Endodermal cell (in vitro differentiated cells): ENCODE results near the gene LRP2BP. TPM values are rescaled to one million over a fixed set of nuclear protein-coding genes. Genes with fewer than 3 reads are reported as not detected.

Experiments
- DNase-seq: peaks from one replicate; pipeline ENCODE4 v3.0.0-alpha.2; 2017
- H3K27ac ChIP-seq: 2 replicates; pipeline ENCODE4 v1.5.1; 2013; ENCODE audit warnings: mild to moderate bottlenecking, low read depth, low read length, moderate library complexity
- H3K27me3 ChIP-seq: 2 replicates; pipeline ENCODE4 v1.6.1; 2013; ENCODE audit warnings: mild to moderate bottlenecking, low read length, moderate library complexity; ENCODE audit not compliant: insufficient read depth, control insufficient read depth, poor library complexity, severe bottlenecking
- H3K36me3 ChIP-seq: 2 replicates; pipeline ENCODE4 v1.7.0; 2013; ENCODE audit warnings: mild to moderate bottlenecking, low read length, moderate library complexity; ENCODE audit not compliant: control insufficient read depth, insufficient read depth
- H3K4me1 ChIP-seq: one replicate; pipeline ENCODE4 v1.7.0; 2013; ENCODE audit warnings: low read length; ENCODE audit not compliant: control insufficient read depth, insufficient read depth
- H3K4me3 ChIP-seq: 2 replicates; pipeline ENCODE4 v1.5.1; 2013; ENCODE audit warnings: mild to moderate bottlenecking, low read length, moderate library complexity
- H3K9ac ChIP-seq: 2 replicates; pipeline ENCODE4 v1.6.1; 2013; ENCODE audit warnings: mild to moderate bottlenecking, low read length, moderate library complexity; ENCODE audit not compliant: poor library complexity, severe bottlenecking; ENCODE audit errors: extremely low read depth
- H3K9me3 ChIP-seq: 2 replicates; pipeline ENCODE4 v1.6.1; 2013; ENCODE audit warnings: mild to moderate bottlenecking, low read length, moderate library complexity; ENCODE audit not compliant: control insufficient read depth
- H3K27ac Mint-ChIP-seq: 2 replicates; pipeline ENCODE4 v1.8.0; 2020; ENCODE audit warnings: mixed read lengths
- H3K27me3 Mint-ChIP-seq: 2 replicates; pipeline ENCODE4 v1.8.0; 2021; ENCODE audit warnings: mild to moderate bottlenecking, mixed read lengths; ENCODE audit not compliant: insufficient read depth
- H3K36me3 Mint-ChIP-seq: 2 replicates; pipeline ENCODE4 v1.8.0; 2020; ENCODE audit warnings: low read depth, mixed read lengths
- H3K4me1 Mint-ChIP-seq: 2 replicates; pipeline ENCODE4 v1.8.0; 2020; ENCODE audit warnings: mixed read lengths
- H3K4me3 Mint-ChIP-seq: 2 replicates; pipeline ENCODE4 v1.8.0; 2020; ENCODE audit warnings: mild to moderate bottlenecking, moderate library complexity, mixed read lengths
- H3K9me3 Mint-ChIP-seq: 2 replicates; pipeline ENCODE4 v1.8.0; 2020; ENCODE audit warnings: mild to moderate bottlenecking, mixed read lengths
- CTCF ChIP-seq: fragments of 200-600 bp; sonication (generic); conservative IDR thresholded peaks from 2 replicates; pipeline ENCODE4 v1.5.0; 2021; ENCODE audit warnings: antibody characterized with exemption, mild to moderate bottlenecking
- WGBS, 2 experiments: methylation state at CpG; one replicate each; pipeline versions ENCODE4 v1.1.5 to v1.1.7; 2013; ENCODE audit warnings: missing lambda C conversion rate in 2 of 2, mixed read lengths in 1 of 2; ENCODE audit not compliant: insufficient coverage in 1 of 2, insufficient read length in 1 of 2; 5-methylcytosine and 5-hydroxymethylcytosine counted together
- total RNA-seq, 2 donors: library from RNA; stranded (reverse); fragmentation: NEBNext Ultra II Directional in 1 of 2; extraction: Animal tissue kit (Norgen Biotek cat#: 25700) in 1 of 2; gene quantifications; 2 replicates in 1 of 2; 3 replicates in 1 of 2; pipeline ENCODE4 v1.2.1, GENCODE V29; 2021

The LRP2BP gene
- total RNA-seq, 2 donors from 2014 or later, result 0.15 TPM; not detected in 1

DNA sequence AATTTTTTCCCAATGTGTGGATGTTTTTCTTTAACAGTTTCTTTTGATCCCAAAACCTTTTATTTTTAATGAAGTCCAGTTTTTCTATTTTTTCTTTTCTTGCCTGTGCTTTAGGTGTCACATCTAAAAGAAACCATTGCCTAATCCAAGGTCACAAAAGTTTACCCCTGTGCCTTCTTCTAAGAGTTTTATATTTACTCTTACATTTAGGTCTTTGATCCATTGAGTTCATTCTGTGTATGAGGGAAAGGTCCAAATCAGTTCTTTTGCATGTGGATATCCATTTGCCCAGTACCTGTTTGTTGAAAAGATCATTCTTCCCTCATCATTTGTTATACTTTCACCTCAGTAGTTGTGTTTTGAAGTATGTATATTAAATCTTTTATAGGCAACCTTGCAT is 13.0 kb downstream of the LRP2BP start:
- H3K9me3 Mint-ChIP-seq, result peaks cover 19% of the 10 kb centered on the region

DNA sequence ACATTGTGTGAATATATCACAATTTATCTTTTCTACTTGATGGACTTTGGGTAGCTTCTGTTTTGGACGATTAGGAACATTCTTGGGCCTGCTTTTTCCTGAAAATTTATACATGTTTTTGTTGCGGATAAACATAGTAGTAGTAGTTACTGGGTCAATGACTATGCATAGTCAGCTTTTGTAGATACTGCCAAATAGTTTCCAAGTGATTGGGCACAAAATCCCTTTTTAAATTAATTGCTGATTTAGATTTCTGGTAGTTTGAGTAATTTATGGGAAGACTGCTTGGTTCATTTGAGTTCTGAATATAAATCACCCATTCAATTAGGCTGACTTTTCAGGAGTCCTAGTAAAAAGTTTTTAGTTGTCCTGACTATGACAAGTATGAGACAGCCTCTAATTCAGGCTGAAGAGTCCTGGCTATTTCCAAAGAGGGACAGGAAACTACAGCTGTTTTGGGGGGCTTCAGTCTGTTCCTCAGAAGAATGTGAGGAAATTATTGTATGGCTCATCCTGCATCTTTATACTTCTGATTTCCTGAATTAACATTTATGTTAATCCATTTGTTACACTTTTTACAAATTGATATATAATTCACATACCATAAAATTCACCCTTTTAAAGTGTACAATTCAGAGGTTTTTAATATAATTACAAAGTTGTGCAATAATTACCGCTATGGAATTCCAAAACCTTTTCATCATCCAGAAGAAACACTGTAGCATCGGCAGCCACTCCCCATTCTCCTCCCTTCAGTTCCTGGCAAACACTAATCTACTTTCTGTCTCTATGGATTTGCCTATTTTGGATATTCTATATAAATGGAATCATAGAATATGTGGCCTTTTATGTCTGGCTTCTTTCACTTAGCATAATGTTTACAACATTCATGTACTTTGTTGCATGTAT is 14.2 kb downstream of the LRP2BP start:
- peaks cover 14% of the 10 kb centered on the region for H3K27me3 Mint-ChIP-seq
- peaks cover 44% of the 10 kb centered on the region for H3K36me3 Mint-ChIP-seq
- Histone ChIP-seq H3K9ac (no peak overlapping the region), H3K9me3 (peaks cover 28% of the 10 kb centered on the region), H3K27ac (no peak overlapping the region), H3K4me3 (no peak overlapping the region), H3K36me3 (peaks cover 27% of the 10 kb centered on the region), H3K27me3 (no peaks in the 10 kb centered on the region), H3K4me1 (no peaks in the 10 kb centered on the region)
- peaks cover 19% of the 10 kb centered on the region for H3K9me3 Mint-ChIP-seq
- H3K4me1 Mint-ChIP-seq, result no peaks in the 10 kb centered on the region
- 60 to 87% methylated on average over 1 to 3 of the region's 4 CpGs for WGBS, 2 experiments
- H3K27ac Mint-ChIP-seq, result no peak overlapping the region
- no peak for DNase-seq
- no peak overlapping the region for H3K4me3 Mint-ChIP-seq
- TF ChIP-seq CTCF, result no peak

More for the DNA sequence above, 13.0 kb downstream of the LRP2BP start:
- Histone ChIP-seq H3K36me3 (peaks cover 17% of the 10 kb centered on the region), H3K9me3 (peaks cover 28% of the 10 kb centered on the region), H3K4me3 (no peak overlapping the region), H3K9ac (no peak overlapping the region), H3K27ac (no peak overlapping the region), H3K27me3 (no peaks in the 10 kb centered on the region), H3K4me1 (no peaks in the 10 kb centered on the region)
- no peak for DNase-seq
- no peaks in the 10 kb centered on the region for H3K4me1 Mint-ChIP-seq
- no peak overlapping the region for H3K27ac Mint-ChIP-seq
- TF ChIP-seq CTCF, result no peak
- peaks cover 31% of the 10 kb centered on the region for H3K36me3 Mint-ChIP-seq
- no peak overlapping the region for H3K4me3 Mint-ChIP-seq
- H3K27me3 Mint-ChIP-seq, result peaks cover 9% of the 10 kb centered on the region

DNA sequence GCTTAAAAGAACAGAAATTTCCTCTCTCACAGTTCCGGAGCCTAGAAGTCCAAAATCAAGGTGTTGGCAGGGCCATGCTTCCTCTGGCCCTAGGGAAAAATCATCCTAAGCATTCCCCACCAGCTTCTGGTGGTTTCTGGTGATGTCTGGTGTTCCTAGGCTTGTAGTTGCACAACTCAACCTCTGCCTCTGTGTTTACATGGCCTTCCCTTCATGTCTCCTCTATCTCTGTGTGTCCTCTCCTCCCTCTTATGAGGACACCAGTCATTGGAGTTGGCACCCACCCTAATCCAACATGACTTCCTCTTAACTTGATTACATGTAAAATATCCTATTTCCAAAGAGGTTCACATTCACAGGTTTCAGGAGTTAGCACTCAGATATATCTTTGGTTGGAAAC is 15.4 kb downstream of the LRP2BP start:
- DNase-seq, result no peak
- no peaks in the 10 kb centered on the region for H3K4me1 Mint-ChIP-seq
- Histone ChIP-seq H3K4me1 (no peaks in the 10 kb centered on the region), H3K9ac (no peak overlapping the region), H3K36me3 (peaks cover 27% of the 10 kb centered on the region), H3K4me3 (no peak overlapping the region), H3K27ac (no peak overlapping the region), H3K27me3 (peaks cover 4% of the 10 kb centered on the region), H3K9me3 (peaks cover 28% of the 10 kb centered on the region)
- no peak overlapping the region for H3K4me3 Mint-ChIP-seq
- no peak for TF ChIP-seq CTCF
- peaks cover 47% of the 10 kb centered on the region for H3K36me3 Mint-ChIP-seq
- no peak overlapping the region for H3K27ac Mint-ChIP-seq
- WGBS, 2 experiments, result 89 to 100% methylated on average over 1 of the region's 1 CpG
- peaks cover 19% of the 10 kb centered on the region for H3K9me3 Mint-ChIP-seq
- peaks cover 19% of the 10 kb centered on the region for H3K27me3 Mint-ChIP-seq
